Left ventricle myocardium superior (tissue), 1 donor: ENCODE data around the gene SLC25A1. TPM values are rescaled to one million over a fixed set of nuclear protein-coding genes. Genes with fewer than 3 reads are reported as not detected.

ENCODE experiments used
- ATAC-seq: fragments of 200-7000 bp; cut with Tn5 transposase; one replicate; pipeline ENCODE4 v1.9.1; 2020; ENCODE audit warnings: mild to moderate bottlenecking, moderate library complexity
- DNase-seq: peaks from one replicate; pipeline ENCODE4 v3.0.0-alpha.2; 2020
- intact Hi-C: fragments of 100-400 bp; cut with micrococcal nuclease; formaldehyde crosslinking; loops from one replicate; pipeline ENCODE4 v1.11.0; 2022
- long read RNA-seq: library from polyadenylated mRNA; unstranded; transcript quantifications from one replicate; pipeline ENCODE4 v2.0.0, GENCODE V29; 2021
- total RNA-seq: library from RNA; stranded (reverse); fragmentation: NEBNext Ultra II Directional; extraction: Animal tissue kit (Norgen Biotek cat#: 25700); gene quantifications from one replicate; pipeline ENCODE4 v1.2.1, GENCODE V29; 2021
- donor health status: DM: no; HTN: yes; CAD: no; lungs with severe emphysema.

The SLC25A1 gene
- 27.8 TPM for total RNA-seq
- long read RNA-seq, transcript SLC25A1-201 (9 exons, 1,648 nt): major isoform, 69 of 85 reads
- long read RNA-seq, partial matches to known transcripts: 10 of 85 reads
- long read RNA-seq, other reads (novel, unspliced or antisense): 3 of 85 reads

- DNase-seq (peak; percentile 98), ATAC-seq (peak; percentile 92)
- intact Hi-C loops: no loop called here
Observed at GRCh38 chr22:19178657-19179496, at the start of gene SLC25A1. Gene SLC25A1, minus strand, starts transcription at chr22:19178736. Its CDS starts 63 bp downstream, at chr22:19178673.

DNA sequence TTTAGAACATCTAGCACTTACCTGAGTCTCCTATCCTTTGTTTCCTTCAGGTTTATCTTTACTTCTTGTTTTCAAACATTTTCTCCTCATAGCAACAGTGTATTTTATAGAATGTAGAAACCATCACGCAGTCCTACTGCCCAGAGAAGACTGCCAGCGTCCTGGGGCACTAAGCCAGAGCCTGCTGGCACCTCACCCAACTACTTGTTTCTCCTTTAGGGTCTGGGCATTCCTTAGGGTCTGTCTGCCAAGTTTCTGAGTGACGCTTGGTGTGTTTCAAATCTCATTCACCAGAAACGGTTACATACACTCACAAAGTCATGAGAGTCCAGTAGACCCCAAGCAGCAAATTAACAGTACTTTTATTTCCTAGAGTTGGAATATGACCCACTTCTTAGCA is 49.6 kb upstream of the SLC25A1 start:
- intact Hi-C loops: no loop called here
- ATAC-seq (peak; percentile 70), DNase-seq (peak; percentile 53)

DNA sequence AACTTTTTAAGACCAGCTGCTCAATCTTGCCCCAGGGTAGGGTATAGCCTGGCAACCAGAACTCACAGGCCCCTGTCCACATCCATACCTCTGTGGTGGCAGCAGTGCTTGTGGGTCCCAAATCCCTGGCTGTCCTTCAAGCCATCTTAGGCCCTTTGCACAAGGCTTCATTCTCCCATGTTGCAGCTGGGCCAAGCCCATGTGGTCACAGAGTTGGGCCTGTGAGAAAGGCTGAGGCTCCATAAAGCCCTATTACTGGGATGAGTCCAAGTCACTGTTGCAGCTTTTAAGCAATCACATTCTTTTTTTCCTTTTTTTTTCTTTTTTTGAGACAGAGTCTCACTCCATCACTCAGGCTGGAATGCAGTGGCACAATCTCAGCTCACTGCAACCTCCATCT is 47.9 kb upstream of the SLC25A1 start:
- ATAC-seq (no peak), DNase-seq (no peak)
- intact Hi-C loops: no loop called here

DNA sequence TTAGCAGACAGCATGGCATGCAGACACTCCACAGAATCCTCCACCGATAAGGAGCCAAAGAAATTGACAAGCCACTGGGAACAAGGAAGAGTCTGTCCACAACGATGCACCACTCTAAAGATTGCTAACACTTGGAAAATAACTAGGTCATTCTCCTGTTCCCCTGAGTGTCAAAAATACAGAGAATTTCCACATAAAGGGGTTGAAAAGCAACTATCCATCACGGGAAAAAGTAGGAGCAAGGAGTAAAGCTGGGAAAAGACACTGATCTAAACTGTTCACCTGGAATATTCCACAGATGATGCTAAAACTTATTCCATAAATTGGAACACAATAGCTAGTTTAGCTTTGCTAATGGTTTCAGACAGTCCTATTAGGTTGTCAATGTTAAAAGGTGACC is 47.0 kb upstream of the SLC25A1 start:
- no peak for DNase-seq
- intact Hi-C loops: no loop called here
- no peak for ATAC-seq

DNA sequence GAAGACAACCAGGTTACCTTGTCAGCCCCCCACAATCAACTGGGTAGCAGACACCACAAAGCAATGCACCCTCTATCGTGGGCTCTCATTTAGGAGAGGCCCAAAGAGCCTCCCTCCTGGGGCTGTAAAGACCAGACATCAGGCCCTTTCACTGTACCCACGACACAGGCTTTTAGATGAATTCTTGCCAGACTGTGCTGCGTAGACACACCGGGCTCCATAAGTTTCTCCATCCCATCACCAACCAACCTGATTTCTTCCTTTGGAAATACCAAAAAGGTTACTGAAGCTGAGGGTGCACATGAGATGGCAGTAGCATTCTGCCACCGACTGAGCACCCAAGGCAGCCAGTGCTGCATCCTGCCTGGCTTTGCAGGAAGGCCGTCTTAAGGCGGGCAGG is 46.4 kb upstream of the SLC25A1 start:
- DNase-seq: no peak
- ATAC-seq: no peak
- intact Hi-C loops: no loop called here

- DNase-seq: no peak
- ATAC-seq: no peak
- intact Hi-C loops: no loop called here
Observed at GRCh38 chr22:19224557-19224956, 46.0 kb upstream of the SLC25A1 start.

GRCh38 chr22:19223617-19224016 is 45.1 kb upstream of the SLC25A1 start:
- intact Hi-C loops: no loop called here
- ATAC-seq: no peak
- DNase-seq: no peak

DNA sequence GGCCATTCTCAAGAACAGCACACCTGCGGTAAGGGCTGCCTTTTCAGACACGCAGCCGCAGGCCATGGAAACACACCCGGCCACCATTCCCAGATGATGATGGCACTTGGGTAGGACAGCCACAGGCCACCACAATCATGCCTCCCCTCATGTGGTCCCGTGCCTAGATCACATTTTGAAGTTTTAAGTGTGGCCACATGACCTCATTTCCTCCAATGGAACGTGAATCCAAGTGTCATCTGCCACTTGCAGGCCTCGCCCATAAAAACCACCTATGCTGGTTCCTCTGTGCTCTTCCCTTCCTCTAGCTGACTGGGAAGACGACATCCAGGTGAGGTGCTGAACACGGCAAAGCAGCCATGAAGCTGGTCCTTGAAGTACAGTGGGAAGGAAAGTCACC is 44.6 kb upstream of the SLC25A1 start:
- no peak for DNase-seq
- no peak for ATAC-seq
- intact Hi-C loops: no loop called here

- intact Hi-C loops: no loop called here
- DNase-seq (no peak), ATAC-seq (no peak)
Observed at GRCh38 chr22:19222242-19223005, 43.9 kb upstream of the SLC25A1 start.

DNA sequence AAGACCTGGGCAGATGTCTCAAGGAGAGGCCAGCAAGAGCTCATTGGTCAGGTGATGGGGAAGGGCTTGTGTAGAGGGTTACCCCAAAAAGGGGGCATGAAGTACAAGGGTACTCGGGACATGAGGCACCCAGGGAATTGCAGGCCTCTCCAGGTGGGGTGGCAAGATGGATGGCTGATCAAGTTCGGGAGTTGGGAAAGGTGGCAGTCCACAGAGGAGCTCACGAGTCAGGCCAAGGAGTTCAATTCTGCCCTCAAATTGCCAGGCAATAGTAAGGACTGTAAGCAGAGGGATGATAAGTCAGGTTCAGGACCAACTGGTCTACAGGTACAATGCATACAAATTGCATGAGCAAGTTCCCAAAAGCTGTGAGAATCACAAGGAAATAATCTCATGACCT is 42.3 kb upstream of the SLC25A1 start:
- ATAC-seq (no peak), DNase-seq (no peak)
- intact Hi-C loops: no loop called here

DNA sequence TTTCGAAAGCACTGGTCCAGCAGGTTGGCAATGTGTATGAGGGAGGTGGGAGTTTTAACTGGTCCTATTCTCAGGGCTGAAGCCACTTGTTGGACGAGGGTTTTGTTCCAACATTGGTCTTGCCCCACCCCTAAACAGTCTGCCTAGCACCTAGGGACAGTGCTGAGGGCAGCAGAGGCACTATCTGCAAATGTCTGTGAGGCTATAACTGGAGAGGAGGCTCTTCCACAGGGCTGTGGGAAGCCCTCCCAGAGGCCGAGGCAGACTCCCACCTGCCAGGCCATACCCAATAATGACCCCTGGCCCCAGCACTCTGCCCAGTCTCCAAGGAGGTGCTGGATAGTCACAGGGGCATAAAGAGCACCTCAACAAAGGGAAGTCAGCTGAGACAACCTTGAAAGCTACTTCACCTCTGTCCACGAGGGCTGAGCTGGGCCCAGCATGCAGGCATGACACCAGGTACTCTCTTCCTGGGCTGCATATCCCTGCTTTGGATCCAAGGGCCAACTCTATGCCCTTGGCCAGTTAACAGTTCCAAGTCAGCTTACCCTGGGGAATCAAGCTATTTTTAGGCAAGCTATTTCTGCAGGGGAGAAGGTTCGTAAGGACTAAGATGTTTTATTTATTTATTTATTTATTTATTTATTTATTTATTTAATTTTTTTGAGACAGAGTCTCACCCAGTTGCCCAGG is 40.2 kb upstream of the SLC25A1 start:
- intact Hi-C loops: no loop called here
- ATAC-seq (peak; percentile 92), DNase-seq (peak; percentile 42)

DNA sequence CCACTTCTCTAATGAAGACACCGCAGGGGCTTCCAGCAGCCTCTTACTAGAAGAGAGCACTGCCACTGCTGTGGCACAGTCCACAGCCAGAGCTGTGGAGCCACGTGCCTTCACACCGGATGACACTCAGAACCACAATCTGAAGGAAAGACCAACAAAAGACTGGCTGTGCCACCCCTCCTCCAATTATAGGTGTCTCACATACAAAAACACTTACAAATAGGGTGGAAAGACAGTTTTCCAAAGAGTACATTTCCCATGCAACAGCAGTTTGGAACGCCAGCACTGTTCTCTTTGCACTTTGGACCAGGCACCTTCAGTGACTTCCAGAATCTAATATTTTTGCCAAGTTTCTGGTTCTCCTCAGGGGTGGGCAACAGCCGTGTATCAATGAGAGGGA is 38.0 kb upstream of the SLC25A1 start:
- DNase-seq: no peak
- no peak for ATAC-seq
- intact Hi-C loops: no loop called here

DNA sequence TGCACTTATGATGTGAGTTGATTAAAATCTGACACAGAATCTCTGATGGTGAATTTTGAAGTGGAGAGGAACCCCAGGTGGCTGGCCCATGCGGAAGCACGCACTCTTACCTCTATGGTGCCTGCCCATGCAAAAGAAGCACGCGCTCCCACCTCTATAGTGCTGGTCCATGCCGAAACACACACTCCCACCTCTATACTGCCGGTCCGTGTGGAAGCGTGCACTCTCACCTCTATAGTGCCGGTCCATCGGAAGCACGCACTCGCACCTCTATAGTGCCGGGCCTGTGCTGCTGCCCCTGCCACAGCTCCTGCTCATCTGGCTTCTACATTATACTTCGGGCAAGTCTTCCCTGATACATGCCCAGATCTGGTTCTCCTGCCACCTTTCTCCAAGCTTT is 36.8 kb upstream of the SLC25A1 start:
- intact Hi-C loops: no loop called here
- ATAC-seq (no peak), DNase-seq (no peak)

- no peak for ATAC-seq
- no peak for DNase-seq
- intact Hi-C loops: no loop called here
Observed at GRCh38 chr22:19214078-19214473, 35.5 kb upstream of the SLC25A1 start.

- no peak for ATAC-seq
- no peak for DNase-seq
- intact Hi-C loops: no loop called here
Observed at GRCh38 chr22:19213442-19214077, 35.0 kb upstream of the SLC25A1 start.

DNA sequence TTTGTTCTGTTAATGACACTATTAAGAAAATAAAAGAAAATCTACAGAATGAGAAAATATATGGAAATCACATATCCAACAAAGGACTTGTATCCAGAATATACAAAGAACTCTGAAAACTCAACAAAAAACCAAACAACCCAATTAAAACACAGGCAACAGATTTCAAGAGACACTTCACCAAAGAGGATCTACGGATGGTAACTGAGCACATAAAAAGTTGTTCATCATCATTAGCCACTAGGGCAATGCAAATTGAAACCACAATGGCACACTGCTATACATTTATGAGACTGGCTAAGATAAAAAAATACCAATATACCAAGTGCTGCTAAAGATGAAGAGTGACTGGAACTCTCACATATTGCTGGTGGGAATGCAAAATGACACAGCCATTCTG is 34.5 kb upstream of the SLC25A1 start:
- no peak for DNase-seq
- intact Hi-C loops: no loop called here
- ATAC-seq: no peak

GRCh38 chr22:19212302-19212870 is 33.9 kb upstream of the SLC25A1 start:
- no peak for ATAC-seq
- no peak for DNase-seq
- intact Hi-C loops: no loop called here

GRCh38 chr22:19210188-19210587 is 31.7 kb upstream of the SLC25A1 start:
- ATAC-seq (no peak), DNase-seq (no peak)
- intact Hi-C loops: no loop called here

DNA sequence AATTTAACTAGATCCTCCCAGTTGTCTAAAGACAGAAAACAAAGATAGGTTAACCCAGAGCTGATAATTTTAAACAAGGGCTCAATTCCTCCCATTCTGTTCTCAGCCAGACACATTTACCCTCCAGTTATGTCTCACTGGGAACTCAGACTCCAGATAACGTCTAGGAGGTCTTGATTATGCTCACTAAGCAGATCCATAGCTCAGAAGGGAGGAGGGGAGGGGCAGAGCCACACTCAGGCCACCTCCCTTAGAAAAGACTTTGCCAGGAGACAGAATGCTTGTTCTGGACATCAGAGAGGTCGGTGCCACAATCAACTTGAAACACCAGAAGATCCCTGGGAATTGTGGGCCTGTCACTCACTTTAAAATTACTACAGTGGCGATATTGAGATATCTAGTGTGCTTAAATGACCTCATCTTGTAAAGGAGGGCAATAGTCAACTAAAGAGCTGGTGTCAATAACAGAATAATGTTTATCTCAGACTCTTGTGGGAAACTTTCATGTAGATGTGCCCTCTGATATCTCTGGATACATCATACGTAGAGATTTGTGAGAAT is 29.8 kb upstream of the SLC25A1 start:
- DNase-seq (no peak), ATAC-seq (no peak)
- intact Hi-C loops: no loop called here
